EH (cell line): ENCODE data around the gene MRPL54.
"Not testable (repeated sequence)": the region's sequence is repeated elsewhere in the genome, so short reads cannot be mapped to it uniquely, and the experiment has no call there.

Experiments
- DNase-seq: peaks from one replicate; pipeline ENCODE4 v3.0.0-alpha.2; 2015; ENCODE audit warnings: low read depth

MRPL54 gene

DNA sequence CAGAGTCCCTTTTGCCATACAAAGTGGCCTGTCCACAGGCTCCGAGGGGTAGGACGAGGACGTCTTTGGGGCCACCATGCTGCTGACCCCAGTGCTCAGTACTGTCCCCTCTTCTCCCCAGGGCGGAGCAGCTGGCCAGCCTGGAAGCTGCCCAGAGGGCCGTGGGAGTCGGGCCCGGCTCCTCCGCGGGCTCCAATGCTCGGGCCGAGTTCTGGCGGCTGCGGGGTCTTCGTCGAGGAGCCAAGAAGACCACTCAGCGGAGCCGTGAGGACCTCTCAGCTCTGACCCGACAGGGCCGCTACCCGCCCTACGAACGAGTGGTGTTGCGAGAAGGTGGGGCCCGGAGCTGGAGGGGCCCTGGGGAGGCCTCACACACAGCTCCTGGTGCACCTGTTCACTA is 22.1 kb upstream of the MRPL54 start:
- DNase-seq: no peak

DNA sequence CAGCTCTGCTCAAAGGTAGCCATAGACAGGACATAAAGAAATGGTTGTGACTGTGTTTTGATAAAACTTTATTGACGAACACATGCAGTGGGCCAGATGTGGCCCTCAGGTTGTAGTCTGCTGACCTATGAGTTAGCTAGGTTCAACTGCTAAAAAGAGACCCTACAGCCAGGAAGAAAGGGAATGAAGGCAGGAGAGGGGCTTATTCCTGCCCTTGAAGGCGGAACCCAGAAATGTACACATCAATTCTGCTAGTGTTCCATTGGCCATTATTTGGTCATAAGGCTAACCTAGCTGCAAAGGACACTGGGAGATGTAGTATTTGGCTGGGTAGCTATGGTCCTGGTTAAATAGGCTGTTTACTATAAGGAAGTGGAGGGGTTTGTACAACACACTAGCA is 19.0 kb upstream of the MRPL54 start:
- peak; percentile 18 for DNase-seq

DNA sequence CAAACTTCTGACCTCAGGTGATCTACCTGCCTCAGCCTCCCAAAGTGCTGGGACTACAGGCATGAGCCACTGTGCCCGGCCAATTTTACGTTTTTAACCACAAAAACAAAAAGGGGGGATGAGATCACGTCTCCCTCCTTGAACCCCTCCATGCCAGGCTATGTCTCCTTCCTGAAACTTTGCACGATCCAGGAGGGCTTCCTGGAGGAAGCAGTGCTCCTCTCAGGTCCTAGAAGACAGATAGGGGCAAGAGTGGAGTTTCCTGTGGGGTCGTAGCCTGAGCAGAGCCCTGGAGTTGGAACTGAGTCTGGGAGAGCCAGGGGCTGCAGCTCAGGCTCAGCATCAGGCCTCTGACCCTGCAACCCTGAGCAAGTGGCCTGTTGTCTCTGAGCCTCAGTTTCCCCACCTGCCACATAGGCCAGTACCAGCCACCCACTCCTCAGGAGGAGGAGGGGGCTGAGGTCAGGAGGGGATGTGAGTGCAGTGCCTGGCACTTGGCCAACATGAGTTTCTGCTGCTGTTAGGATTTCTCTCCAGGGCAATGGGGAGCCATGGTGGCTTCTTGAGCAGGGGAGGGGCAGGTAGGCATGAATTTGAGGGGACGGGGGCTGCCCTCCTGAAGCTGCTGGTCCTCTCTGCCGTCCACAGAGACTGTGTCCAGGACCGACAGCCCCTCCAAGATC is 17.0 kb upstream of the MRPL54 start:
- no peak for DNase-seq

DNA sequence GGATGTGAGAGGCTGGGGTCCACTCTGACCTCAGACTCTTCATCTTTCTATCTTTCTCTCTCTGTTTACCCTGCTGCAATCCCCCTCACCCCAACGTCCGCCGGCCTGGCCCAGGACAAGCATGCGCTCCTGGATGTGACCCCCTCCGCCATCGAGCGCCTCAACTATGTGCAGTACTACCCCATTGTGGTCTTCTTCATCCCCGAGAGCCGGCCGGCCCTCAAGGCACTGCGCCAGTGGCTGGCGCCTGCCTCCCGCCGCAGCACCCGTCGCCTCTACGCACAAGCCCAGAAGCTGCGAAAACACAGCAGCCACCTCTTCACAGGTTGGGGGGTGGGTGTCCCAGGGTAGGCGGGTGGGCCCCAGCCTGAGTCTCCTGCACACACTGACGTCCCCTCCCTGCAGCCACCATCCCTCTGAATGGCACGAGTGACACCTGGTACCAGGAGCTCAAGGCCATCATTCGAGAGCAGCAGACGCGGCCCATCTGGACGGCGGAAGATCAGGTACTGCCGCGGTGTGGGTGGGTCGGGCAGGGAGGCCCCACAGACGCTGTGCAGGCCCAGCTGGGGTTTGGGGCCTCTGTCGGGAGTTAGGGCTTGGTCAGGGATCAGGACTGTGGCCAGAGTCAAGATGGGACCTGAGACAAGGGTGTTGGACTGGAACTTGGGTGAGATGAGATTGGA is 16.0 kb upstream of the MRPL54 start:
- DNase-seq: no peak

DNA sequence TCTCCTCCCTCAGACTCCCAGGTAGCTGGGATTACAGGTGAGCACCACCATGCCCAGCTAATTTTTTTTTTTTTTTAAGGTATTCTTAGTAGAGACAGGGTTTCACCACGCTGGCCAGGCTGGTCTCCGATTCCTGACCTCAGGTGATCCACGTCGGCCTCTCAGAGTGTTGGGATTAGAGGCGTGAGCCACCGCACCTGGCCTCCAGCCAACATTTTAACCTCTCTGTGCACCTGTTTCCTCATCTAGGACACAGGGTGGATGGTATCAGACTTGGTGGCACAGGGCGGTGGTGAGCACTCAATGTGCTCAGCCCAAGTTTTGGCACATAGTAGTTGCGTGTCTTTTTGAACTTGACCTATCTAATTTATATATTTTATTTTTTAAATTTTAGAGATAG is 13.5 kb upstream of the MRPL54 start:
- no peak for DNase-seq

DNA sequence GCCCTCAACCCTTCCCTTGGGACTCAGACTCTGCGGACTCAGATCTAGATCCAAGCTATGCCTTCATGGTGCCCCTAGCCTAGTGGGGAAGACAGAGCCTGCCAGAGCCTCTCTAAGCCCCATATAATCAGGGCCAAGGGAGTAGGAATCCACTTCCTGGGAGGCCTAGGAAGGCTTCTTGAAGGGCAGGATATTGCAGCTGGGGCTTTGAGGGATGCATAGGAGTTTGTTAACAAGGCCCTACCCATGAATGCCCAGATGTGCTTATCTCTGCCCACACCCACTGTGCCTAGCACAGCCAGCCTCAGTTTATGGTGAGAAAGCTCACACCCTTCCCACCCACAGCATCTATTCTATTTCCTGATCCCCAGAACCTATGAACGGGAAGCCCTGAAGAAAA is 12.3 kb upstream of the MRPL54 start:
- no peak for DNase-seq

DNA sequence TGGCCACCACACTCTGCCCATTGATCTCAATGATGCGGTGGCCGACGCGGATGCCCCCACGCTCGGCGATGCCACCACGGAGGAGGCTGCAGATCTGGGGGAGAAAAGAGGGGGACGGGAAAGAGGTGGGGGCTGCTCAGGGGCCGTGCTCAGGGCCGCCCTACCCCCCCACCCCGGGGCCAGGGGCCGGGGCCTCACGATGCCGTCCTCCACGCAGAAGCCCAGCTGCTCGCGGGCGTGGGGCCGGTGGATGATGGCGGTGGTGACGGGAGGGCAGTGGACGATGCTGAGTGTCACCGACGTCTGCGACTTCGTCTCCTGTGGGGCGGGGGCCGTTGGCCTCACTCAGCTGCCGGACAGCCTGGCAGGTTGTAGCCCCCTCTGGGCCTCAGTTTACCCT is 11.2 kb upstream of the MRPL54 start:
- DNase-seq: no peak

DNA sequence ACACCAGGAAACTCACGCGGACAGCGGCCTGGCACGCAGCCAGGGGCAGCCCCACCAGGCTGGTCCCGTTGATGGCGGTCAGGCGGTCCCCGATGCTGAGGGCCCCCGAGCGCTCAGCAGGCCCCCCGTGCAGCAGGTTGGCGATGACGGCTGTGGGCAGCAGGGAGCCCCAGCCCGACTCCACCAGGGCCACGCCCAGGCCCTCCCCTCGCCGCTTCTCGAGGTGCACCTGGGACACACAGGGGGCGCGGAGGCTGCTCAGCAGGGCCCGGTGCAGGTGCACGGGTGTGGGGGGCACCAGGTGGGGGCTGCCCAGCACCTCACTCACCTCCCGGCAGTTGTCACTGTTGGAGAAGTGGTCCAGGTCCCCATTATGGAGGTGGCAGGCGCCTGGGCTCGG is 10.0 kb upstream of the MRPL54 start:
- DNase-seq: no peak

DNA sequence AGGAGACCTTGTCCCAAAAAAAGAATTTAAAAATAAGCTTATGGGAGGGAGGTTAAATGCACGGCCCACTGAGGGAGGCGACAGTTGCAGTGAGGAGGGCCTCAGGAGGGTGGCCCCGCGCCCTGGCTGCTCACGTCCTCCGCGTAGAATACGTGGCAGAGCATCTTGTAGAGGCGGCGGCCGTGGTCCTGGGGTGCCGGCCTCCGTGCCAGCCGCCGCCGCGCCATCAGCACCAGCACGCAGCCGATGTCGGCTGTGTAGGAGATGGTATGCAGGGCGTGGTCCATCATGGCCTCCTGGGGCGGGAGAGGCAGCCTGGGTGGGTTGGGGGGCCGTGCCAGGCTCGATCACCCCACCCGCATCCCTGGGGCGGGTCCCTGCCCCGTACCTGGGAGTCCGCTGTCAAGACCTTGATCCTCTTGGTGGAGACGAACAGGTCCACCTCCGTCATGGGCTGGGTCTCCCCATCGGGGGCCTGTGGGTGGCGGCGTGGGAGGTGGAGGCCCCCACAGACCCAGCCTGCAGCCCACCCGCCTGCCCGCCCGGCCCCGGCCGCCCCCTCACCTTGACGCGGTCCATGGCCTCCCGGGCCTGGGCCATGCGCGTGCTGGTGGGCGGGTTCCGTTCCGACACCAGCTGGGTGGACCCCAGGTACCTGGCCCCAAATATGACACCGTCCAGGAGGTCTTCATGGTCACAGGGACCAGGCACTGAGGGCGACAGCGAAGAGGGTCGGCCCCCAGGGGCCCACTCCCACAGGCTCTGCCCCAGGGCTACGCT is 8.7 kb upstream of the MRPL54 start:
- no peak for DNase-seq

DNA sequence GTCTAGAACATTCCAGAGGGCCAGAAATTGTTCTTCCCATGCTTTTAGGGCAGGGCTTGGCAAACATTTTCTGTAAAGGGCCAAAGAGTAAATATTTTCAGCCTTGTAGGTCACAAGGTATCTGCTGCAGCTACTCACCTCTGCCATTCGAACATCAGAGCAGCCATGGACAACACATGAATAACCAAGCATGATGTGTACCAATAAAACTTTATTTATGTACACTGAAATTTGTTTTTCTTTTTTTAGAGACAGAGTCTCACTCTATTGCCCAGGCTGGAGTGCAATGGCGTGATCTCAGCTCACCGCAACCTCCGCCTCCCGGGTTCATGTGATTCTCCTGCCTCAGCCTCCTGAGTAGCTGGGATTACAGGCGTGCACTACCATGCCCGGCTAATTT is 4.8 kb upstream of the MRPL54 start:
- not testable (repeated sequence) for DNase-seq

DNA sequence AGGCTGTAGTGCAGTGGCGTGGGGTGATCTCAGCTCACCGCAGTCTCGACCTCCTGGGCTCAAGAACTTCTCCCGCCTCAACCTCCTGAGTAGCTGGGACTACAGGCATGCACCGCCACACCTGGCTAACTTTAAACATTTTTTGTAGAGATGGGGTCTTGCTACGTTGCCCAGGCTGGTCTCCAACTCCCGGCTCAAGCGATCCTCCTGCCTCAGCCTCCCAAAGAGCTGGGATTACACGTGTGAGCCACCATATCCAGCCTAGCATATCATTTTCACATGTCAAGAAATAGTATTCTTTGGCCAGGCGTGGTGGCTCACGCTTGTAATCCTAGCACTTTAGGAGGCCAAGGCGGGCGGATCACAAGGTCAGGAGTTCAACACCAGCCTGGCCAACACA is 4.2 kb upstream of the MRPL54 start:
- not testable (repeated sequence) for DNase-seq

DNA sequence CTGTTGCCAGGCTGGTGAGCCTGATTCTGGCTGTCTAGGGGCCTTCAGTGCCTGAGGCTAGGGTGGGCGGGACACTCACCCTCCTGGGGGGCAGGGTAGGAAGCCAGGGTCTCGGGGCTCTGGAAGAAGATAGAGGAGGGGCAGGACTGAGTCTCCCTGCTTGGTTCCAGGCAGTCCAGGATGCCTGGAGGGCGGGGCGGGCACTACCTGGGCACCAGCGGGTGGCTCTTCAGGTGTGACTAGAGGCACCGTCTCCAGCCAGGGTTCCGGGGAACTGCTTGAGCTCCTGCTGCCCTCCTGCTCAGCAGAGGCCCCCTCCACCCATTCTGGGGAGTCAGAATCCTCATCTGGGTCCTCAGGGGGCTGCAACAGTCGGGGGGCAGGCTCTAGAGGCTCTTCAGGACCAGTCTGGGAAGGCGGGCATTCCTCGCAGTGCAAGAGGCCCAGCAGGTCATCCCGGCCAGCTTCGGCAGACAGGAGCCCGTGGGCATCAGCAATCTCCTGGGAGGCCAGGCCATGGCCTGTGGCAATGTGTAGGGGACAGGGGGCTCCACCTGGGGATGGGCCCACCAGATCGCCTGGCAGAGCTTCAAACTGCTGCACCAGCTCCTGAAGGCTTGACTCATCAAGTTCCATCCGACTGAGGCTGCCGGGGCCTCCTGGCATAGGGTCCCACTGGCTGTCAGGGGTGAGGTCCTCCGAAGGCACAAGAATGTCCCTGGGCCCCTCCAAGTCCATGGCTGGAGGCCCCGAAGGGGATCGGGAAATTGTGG is 2.8 kb upstream of the MRPL54 start:
- no peak for DNase-seq

DNA sequence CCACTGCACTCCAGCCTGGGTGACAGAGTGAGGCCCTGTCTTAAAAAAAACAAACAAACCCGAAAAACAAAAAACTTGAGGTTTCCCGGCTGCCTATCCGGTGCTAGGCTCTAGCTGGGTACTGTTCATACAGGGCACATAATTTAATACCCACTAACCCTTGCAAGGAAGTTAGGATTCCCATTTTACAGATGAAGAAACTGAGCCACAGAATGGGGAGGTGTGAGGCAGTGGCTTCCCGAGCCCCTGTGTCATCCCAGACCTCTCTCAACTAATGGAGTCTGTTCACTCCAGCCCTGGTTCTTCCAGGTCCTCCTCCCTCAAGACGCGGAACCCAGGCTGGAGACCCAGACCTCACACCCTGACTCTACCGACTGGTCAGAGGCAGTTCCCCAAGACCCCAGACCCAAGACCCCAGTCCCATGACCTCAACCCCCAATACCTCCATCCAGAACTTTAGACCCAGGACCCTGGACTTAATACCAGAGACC is 1.6 kb upstream of the MRPL54 start:
- peak; percentile 26 for DNase-seq

DNA sequence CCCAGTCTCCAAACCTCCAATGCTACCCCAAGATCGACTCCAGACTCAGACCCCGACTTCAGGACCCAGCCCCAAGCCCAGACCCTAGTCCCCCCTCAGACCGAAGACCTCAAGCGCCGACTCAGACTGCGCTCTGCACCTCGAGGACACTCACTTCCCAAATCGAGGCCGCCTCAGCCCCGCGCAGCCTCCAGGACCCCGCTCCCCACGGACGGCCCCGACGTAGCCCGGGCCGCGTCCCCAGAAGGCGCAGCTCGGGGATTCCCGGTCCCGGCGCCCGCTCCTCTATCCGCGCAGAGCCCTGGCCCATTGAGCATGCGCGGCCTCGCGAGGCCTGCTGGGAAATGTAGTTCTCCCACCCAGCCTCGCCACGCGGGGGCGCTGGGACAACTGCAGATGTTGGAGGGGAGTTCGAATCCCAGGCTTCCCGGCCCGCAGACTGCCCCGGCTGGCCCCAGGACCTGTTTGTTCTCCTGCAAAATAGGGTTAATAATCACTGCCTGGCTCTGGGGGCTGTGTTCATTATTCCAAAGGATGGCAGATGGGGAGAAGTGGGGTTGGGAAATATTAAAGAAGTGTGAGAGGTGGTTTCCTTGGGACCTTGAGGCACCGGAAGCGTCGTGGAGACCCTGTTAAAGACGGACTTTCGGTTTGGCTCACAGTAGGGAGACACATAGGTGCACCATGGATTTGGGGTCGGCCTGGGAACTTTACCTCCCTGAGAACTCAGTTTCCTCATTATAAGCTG is 926 bp upstream of the MRPL54 start, which contains the start of gene APBA3:
Gene APBA3, minus strand, starts transcription at position 311 of the 748 bp plus-strand sequence. CDS start 1,428 bp downstream, outside the sequence.
- peak; percentile 88 for DNase-seq

DNA sequence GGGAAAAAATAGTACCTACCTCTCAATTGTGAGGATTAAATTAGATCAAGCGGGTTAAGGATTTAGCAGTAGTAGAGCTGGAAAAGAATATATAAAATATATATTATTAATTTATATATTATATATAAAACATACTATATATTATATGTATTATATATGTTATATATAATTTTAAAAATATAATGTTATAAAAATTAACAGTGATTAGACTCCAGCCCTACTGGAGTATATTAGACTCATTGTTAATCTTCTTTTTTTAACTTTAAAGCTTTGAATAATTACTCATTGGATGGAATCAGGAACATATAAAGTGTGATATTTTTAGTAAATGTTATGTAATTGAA is 380 bp upstream of the MRPL54 start:
- DNase-seq: no peak

DNA sequence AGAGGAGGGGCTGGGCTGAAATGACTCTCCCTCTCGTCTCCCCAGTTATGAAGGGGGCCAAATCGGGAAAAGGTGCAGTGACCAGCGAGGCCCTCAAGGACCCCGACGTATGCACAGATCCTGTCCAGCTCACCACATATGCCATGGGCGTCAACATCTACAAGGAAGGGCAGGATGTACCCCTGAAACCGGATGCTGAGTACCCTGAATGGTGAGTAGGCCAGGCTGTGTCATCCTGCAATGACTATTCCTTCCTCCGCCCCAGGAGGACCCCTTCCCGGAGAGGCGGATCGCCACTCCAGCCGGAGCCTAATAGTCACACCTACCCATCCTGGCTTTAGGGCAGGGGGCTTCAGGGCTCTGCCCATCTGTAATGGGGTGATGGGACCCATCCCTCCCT is 2.6 kb downstream of the MRPL54 start:
- no peak for DNase-seq

DNA sequence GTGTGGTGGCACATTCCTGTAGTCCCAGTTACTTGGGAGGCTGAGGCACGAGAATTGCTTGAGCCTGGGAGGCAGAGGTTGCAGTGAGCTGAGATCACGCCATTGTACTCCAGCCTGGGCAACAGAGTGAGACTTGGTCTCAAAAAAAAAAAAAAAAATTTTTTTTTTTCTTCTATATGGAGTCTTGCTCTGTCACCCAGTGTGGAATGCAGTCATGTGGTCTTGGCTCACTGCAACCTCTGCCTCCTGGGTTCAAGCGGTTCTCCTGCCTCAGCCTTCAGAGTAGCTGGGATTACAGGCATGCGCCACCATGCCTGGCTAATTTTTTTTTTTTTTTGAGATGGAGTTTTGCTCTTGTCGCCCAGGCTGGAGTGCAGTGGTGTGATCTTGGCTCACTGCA is 3.3 kb downstream of the MRPL54 start:
- peak; percentile 50 for DNase-seq

DNA sequence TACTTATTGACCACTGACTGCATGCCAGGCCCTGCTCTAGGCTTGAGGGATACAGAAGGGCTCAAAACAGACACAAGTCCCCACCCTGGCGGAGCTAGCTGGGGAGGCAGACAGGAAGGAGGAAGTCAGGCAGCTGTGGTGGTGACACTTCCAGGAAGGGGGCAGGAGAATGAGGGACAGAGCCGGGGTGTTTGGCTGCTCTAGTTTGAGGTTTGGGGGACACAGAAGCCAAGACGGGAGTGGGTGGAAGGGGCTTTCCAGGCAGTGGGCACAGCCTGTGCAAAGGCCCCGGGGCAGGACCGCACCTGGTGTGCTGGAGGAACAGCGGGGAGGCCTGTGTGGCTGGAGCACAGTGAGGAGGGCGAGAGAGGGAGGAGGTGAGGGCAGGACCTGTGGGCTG is 4.0 kb downstream of the MRPL54 start:
- DNase-seq: no peak

DNA sequence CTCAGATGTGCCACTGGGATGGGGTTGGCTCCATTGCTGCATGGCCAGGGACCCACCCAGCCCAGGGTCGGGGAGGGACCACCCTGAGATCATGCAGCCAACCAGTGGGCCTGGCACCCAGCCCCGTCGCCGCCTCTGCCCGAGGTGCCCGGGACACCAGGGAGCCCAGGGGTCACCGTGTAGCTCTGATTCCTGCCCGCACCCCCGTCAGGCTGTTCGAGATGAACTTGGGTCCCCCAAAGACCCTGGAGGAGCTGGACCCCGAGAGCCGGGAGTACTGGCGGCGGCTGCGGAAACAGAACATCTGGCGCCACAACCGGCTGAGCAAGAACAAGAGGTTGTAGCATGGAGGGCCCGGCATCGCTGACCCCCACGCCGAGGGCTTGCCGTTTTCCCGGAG is 4.6 kb downstream of the MRPL54 start:
- no peak for DNase-seq

DNA sequence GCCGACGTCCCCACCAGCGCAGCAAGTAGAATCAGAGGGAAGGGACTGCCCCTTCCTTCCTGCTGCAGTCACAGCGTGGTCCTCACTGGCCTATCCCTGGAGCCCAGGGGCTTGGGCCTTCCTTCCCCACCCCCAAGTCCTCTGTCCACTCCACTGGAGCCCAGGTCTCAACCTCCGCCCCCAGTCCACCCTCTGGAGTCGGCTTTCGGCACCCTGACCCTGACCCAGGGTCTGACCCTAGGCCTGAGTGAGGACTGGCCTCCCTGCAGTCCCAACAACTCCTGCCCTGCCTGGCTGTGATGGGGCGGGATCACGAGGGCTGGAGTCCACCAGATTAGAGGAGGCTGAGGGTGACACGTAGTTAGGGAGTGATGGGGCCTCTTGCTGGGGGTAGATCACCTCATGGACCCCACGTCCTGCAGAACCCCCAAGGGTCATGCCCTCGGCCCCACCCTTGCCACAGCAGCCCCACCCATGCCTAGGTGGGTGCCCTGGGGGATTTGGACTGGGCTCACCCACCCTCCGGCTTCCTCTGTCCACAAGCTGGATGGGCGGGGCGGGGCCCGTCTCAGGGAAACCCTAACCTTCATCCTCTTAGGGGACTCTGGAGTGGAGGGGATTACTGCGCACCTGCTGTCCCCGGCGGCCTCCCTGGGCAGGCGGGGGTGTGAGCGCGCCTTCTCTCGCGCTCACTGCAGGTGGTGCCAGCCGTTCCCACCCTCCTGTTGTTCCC is 5.7 kb downstream of the MRPL54 start:
- no peak for DNase-seq

DNA sequence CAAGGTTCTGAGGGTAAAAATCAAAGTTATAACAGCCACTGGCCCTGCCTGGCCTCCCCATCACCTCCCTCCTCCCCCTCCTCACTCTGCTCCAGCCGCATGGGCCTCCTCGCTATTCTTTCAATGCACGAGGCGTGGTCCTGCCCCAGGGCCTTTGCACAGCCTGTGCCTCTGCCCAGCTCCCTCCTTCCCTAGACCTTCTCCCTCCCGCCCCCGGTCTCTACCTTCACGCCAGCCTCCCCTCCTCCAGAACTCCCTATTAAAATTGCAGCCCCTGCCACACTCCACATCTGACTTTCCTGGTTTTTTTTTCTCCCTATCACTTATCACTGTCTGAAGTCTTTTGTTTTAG is 6.2 kb downstream of the MRPL54 start:
- no peak for DNase-seq
